GM19035 (cell line): ENCODE measurements around the gene RBM15B.

Source experiments
- ATAC-seq: cut with Tn5 transposase; IDR thresholded peaks from one replicate; pipeline ENCODE4 v1.9.1; 2021; ENCODE audit not compliant: unreplicated experiment

The RBM15B gene

GRCh38 chr3:51441282-51442030, 50.4 kb downstream of the RBM15B start:
- ATAC-seq, result no peak

- ATAC-seq, result no peak
Measured at GRCh38 chr3:51445544-51446280, 54.6 kb downstream of the RBM15B start.
